Right renal pelvis (tissue), 4 donors: ENCODE measurements around the gene WDR82. TPM values are rescaled to one million over a fixed set of nuclear protein-coding genes. Genes with fewer than 3 reads are reported as not detected.
A peak's percentile ranks its signal among the peaks of the same experiment; 100 is the strongest.

Experiments
- DNase-seq, 4 donors: peaks; one replicate each; pipeline ENCODE4 v3.0.0-alpha.2; 2013; ENCODE audit warnings: low read depth in 4 of 4, low spot score in 3 of 4, missing footprints in 1 of 4
- polyA plus RNA-seq, 4 donors: library from polyadenylated mRNA; unstranded; fragments of 120-200 nt; gene quantifications; one replicate each; pipeline ENCODE4 v1.2.1, GENCODE V29; 2013; ENCODE audit not compliant: insufficient read length in 4 of 4

WDR82 gene
- polyA plus RNA-seq, 4 donors = 92.9 to 110 (median 106) TPM

DNA sequence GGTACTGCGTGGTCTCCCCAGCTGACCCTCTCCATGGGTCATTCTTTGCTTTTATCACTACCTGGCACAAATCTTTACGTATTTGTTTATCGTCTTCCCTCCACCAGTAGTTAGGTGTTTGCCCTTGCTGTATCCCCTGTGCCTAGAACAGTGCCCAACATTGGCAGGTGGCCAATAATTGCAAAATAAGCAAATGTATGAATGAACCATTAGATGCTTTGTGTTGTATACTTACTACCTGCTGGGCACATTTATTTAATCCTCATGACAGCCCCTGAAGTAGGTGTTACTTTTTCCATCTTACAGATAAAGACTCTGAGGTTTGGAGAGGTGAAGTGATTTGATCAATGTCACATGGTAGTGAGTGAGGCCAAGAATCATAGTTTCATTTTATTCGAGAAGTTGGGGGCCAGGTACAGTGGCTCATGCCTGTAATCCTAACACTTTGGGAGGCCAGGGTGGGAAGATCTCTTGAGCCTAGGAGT is 37.5 kb downstream of the WDR82 start:
- DNase-seq = no peak

GRCh38 chr3:52240059-52240885 is 38.2 kb downstream of the WDR82 start:
- no peak for DNase-seq

DNA sequence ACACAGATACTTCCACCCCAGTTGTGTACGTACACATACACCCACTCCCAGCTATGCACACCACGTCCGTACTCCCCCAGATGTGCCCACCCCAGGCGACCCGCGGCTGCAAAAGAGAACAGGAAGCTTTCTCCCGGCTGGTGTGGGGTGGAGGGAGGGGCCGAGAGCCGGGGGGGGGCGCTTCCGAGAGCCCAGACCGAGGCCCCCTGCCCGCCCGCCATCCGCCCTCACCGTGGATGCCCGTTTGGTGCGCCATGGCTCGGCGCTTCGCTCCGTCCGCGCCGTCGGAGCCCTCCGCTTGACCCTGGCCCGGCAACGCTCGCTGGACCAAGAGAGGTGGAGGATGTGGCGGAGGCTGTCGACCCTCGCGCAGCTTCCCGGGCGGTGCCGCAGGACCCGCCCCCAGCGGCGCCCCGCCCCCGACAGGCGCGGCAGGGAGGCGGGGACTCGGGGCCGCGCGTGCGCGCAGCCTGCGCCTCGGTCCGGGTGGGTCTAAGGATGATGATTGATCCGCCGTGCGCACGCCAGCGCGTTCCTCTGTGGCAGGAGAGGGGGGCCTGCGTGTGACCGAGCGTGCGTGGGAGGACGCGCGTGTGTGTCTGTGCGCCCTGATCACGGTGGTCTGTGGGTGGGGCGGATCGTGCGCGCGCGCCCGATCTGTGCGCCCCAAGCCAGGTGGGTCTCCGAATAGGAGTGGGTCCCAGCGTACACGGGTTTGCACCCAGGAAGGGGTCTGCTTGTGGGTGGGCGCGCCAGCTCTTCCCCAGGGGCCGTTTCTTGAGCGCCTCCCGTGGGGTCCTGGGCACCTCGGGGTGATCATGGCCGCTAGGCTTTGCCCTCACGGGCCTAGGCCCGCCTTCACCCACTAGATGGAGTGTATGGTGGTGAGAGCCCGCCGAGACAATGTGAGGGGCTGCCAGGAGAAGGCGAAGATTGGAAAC is 39.4 kb downstream of the WDR82 start, which contains the start of gene TWF2:
TSS of gene TWF2 (minus strand) at position 398 of the 941 bp plus-strand sequence. CDS start at position 256, 142 bp downstream.
- peak; percentile 71 to 78 (median 72) for DNase-seq

DNA sequence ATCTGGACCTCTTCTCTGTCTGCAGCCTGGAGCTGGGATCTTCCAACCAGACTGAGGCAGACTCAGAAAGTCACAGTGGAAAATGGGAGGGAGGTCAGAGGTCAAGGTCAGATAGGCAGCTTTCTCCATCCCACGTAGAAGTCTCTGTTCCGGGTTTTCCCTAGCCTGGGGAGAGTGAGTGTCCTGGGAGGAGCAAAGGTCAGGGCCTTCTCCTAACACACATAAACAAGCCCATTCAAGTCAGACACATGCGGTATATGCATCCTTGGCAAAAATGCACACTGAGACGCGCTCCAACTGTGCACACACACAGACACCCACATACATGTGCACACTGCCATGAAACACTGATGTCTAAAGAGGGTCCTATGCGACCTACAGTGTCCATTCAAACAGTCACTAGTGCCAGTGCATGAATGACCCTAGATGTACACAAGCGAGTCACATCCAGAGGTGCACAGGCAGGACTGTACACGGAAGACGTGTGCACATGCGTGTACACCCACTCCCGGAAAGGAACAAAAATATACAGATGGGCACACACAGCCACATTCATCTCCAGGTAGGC is 40.2 kb downstream of the WDR82 start:
- no peak for DNase-seq

- no peak for DNase-seq
Observed at GRCh38 chr3:52237657-52238172, 40.7 kb downstream of the WDR82 start.

DNA sequence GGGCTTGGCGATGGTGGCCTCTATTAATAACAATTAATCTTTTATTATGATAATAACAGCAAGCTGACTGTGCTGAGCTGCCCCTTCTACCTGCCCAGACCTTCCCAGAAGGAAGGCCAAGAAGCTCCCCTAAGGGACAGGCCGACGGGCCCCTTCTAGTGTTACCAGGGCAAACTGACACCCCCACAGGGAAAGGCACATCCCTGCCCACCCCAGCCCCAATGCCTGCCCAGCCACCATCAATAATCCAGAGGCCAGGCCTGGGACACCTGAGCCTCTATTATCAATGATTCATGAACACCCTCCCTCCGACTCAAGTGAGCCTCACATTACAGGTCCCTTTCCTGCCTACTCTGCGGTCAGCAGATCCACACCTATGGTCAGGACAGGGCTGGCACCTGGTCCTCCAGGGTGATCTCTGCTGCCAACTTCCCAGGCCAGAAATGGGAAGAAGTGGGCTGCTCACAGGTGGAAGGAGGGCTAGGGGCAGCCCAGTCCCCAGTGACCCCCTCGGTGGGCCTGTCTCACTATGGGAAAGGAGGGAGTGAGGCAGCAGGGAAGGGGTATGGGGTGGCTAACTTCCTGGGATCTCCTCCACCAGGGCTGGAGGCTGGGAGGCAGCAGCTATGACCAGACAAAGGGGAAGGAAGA is 41.3 kb downstream of the WDR82 start:
- DNase-seq = no peak

GRCh38 chr3:52236424-52236886 is 42.0 kb downstream of the WDR82 start:
- DNase-seq = no peak

DNA sequence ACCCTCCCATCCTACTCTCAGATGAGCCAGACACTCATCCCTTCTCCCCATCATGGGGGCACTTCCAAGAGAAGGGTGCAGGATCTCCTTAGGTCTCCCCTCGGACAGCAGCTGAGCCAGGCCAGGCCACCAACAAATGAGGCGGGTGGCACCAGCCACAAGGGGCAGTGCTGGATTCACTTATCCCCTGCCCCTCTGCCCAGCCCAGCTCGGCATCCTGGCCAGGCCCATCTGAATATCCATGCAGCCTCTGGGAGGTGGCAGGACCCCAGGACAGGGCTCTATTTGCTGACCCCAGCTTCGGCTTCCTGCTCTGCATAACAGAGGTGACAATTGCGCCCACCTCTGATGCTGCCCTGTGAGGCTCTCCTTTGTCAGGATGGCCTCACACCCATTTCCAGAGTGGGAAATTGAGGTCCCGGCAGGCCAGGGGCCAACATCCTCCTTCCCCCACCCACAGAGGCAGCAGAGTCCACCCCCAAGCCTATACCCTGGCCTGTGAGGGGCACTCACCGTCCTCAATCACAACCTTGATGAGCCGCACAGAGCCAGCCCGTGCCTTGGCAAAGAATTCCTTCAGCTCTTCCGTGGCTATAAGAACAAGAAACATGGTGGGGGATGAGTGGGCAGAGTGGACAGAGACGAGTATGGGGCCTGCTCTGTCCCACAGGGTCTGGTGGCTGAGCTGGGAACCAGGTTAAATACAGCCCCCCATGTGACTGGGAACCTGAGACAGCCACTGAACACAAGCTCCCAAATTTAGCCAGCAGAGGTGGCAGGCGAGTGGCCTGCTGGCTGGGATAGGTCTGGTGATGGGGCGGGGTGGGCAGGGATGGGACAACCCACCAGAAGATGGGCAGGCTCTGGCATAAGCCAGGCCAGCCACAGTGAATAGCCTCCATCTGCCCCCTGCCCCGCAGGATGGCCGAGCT is 43.7 kb downstream of the WDR82 start:
- no peak for DNase-seq

DNA sequence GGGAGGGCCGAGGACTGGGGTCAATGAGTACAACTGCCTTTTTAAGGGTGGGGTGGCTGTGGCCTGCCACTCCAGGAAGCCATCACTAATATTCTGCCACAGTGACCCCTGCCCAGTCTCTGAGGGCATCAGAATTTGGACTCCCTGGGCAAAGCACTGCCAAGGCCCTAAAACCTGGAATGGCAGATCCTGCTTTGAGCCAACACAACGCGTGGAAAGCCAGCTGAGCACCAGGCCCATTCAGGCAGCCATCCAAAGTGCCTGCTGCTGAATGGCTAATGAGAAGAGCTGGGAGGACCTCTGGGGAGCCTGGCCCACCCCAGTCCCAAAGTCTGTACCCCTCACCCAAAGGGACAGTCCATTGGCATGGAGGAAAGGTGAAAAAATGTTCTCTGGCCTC is 44.5 kb downstream of the WDR82 start:
- DNase-seq = no peak

GRCh38 chr3:52233108-52233591 is 45.3 kb downstream of the WDR82 start:
- DNase-seq = no peak

- DNase-seq = no peak
Observed at GRCh38 chr3:52232279-52233107, 46.0 kb downstream of the WDR82 start.

DNA sequence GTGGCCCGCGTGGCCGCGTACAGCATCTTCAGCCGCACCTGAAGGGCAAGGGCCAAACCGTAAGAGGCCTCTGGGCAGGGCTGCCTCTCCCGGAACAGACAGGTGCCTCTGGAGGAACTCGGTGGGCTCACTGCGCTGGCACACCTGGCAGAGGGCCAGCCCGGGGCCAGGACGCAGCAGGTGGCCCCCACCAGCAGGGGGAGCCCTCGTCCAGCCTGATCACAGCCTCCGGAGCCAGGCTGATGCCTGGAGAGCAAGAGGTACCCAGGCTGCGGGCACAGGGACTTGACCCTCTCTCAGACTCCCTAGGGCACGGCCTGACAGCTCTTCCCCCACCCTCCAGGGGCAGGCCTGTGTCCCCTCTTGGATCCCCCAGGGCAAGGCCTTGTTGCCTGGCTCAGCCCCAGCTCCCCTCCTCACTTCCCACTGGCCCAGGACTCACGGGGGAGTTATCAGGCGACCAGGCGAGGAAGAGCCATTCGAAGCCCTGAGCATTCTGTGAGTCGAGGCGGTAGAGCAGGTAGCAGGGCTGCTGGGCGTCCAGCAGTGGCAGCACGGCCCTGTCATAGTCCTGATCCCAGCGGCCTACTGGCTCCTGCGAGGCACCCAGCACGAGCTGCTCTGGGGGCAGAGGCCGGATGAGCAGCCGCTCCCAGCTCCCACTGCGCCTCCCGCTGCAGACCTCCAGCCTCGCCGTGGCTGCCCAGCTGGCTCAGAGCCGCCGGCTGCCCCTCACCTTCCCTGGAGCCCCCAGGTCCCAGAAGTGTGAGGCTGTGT is 46.8 kb downstream of the WDR82 start:
- no peak for DNase-seq

- DNase-seq = no peak
Observed at GRCh38 chr3:52230889-52231499, 47.5 kb downstream of the WDR82 start.

DNA sequence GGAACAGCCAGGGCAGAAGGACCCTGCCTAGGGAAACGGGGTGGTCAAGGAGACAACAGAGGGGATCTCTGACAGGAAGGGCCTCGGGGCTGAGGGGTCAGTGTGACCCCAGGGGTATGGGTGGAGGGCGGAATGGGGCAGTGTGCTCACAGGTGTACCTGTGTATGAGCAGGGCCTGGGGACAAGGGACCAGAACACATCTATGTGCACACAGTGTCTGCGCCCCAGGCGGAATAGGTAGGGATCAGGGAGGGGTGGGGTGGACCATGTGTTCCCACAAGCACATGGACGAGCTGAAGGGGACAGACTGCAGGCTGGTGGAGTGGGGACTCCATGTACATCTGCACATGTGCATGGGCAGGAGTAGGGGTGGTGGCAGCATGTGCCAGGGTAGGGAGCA is 48.0 kb downstream of the WDR82 start:
- DNase-seq = no peak

- no peak for DNase-seq
Observed at GRCh38 chr3:52229656-52230055, 48.8 kb downstream of the WDR82 start.

DNA sequence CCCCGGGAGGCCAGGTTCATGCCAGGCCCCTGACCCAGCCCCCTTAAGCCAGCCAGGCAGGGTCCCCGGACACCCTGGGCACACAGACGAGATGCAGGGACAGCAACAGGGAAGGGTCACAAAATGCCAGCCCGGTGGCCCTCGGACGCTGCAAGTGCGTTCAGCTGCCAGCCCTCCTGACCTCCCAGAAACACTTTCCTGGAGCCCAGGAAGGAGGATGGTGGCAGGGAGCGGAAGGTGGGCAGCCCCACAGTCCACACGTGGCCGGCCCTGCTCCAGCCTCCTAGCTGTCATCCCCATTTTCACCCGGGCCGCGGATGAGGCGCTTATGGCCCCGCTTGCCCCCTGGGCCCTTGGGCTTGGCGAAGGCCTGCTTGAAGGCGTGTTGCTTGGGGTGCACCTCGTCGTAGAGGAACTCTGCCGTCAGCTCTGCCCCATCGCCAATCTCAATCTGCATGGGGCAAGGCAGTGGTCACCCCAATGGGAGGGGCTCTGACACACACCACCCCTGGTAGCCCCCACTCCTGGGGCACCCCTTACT is 49.6 kb downstream of the WDR82 start:
- no peak for DNase-seq
